ENCODE results near the gene ISCA2. TPM values are rescaled to one million over a fixed set of nuclear protein-coding genes. Genes with fewer than 3 reads are reported as not detected.

ISCA2 gene
- total RNA-seq, 1 experiment from 2014 or later = 33.0 TPM

DNA sequence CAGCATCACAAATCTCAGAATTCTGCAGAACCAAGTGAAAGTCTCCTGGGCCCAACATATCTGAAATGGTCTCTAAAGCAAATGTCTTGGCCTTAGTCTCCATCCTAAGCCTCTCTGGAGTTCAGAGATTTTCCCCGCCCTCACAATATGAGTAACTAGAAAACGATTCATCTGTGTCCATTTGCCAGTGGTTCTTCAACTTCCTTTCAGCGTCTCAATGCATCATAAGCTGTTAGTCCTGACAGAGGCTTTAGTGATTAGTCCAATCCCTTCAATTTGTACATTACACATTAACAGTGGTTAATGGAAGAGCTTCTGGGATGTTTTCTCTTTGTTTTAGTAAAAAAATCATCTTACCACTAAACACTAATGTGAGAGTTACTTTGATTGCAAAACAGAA lies 17.9 kb upstream of the ISCA2 start:
- intact Hi-C loops (cut with micrococcal nuclease; ENCODE audit: unreplicated experiment) = no loop called here
- Mint-ChIP-seq H3K4me3 (ENCODE audit: unreplicated experiment) (no peak overlapping the region), H3K4me1 (ENCODE audit: low read depth, unreplicated experiment) (no peaks in the 10 kb centered on the region), H3K27ac (ENCODE audit: unreplicated experiment) (no peak overlapping the region), H3K9me3 (ENCODE audit: unreplicated experiment) (no peaks in the 10 kb centered on the region), H3K36me3 (ENCODE audit: insufficient read depth, unreplicated experiment) (peaks cover 14% of the 10 kb centered on the region), H3K27me3 (ENCODE audit: insufficient read depth, unreplicated experiment) (no peaks in the 10 kb centered on the region)
- Histone ChIP-seq H3K4me3 (ENCODE audit: low read depth, low read length) (no peak overlapping the region), H3K9me3 (no peaks in the 10 kb centered on the region), H3K36me3 (ENCODE audit: control insufficient read depth, insufficient read depth, low read length) (no peaks in the 10 kb centered on the region), H3K4me1 (no peaks in the 10 kb centered on the region), H3K27me3 (replicated peaks; ENCODE audit: control insufficient read depth, insufficient read depth, low read length) (no peaks in the 10 kb centered on the region)
- BruUV-seq (replicated peaks) = no TSS peak
- CTCF ChIA-PET = interaction anchor here (0.6 kb wide), 2 partner anchors 62 to 163 kb away, joined by 3 read pairs; no protein-coding TSS in a partner anchor
- POLR2A ChIA-PET = no interaction called here
- no peak for DNase-seq
- TF ChIP-seq, protein P1, sequence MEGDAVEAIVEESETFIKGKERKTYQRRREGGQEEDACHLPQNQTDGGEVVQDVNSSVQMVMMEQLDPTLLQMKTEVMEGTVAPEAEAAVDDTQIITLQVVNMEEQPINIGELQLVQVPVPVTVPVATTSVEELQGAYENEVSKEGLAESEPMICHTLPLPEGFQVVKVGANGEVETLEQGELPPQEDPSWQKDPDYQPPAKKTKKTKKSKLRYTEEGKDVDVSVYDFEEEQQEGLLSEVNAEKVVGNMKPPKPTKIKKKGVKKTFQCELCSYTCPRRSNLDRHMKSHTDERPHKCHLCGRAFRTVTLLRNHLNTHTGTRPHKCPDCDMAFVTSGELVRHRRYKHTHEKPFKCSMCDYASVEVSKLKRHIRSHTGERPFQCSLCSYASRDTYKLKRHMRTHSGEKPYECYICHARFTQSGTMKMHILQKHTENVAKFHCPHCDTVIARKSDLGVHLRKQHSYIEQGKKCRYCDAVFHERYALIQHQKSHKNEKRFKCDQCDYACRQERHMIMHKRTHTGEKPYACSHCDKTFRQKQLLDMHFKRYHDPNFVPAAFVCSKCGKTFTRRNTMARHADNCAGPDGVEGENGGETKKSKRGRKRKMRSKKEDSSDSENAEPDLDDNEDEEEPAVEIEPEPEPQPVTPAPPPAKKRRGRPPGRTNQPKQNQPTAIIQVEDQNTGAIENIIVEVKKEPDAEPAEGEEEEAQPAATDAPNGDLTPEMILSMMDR (IDR thresholded peaks at IDR 0.05; ENCODE audit: insufficient read depth in 1 of 2, low read depth in 1 of 2, low read length in 1 of 2, severe bottlenecking in 1 of 2, unreplicated experiment in 1 of 2) = no peak

DNA sequence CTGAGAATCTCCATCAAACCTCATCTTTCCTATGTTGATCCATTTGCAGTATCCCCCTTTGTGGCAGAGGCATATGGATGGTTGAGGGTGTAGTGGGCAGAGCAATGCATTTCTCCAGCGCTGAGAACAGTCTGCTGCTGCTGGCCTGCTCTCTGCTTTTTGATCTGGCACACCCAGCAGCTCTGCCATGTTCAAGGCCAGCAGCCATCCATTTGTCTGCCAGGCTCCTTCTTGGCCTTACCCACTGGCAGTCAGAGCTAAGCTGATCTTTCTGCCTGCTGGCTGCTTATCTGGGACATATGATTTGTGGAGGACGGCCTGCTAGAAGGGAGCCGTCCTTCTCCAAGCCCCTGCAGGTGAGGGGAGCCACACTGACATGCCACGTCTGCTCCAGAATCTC lies 17.5 kb upstream of the ISCA2 start:
- Histone ChIP-seq H3K4me3 (ENCODE audit: low read depth, low read length) (no peak overlapping the region), H3K27me3 (replicated peaks; ENCODE audit: control insufficient read depth, insufficient read depth, low read length) (no peaks in the 10 kb centered on the region), H3K36me3 (ENCODE audit: control insufficient read depth, insufficient read depth, low read length) (no peaks in the 10 kb centered on the region; the same call in 1 of the 2 replicates), H3K4me1 (no peaks in the 10 kb centered on the region), H3K9me3 (no peaks in the 10 kb centered on the region)
- POLR2A ChIA-PET = no interaction called here
- intact Hi-C loops (cut with micrococcal nuclease; ENCODE audit: unreplicated experiment) = no loop called here
- Mint-ChIP-seq H3K4me3 (ENCODE audit: unreplicated experiment) (no peak overlapping the region), H3K36me3 (ENCODE audit: insufficient read depth, unreplicated experiment) (peaks cover 18% of the 10 kb centered on the region), H3K27ac (ENCODE audit: unreplicated experiment) (no peak overlapping the region), H3K9me3 (ENCODE audit: unreplicated experiment) (no peaks in the 10 kb centered on the region), H3K4me1 (ENCODE audit: low read depth, unreplicated experiment) (no peaks in the 10 kb centered on the region), H3K27me3 (ENCODE audit: insufficient read depth, unreplicated experiment) (no peaks in the 10 kb centered on the region)
- CTCF ChIA-PET = interaction anchor here (0.6 kb wide), 2 partner anchors 61 to 163 kb away, joined by 3 read pairs; no protein-coding TSS in a partner anchor
- TF ChIP-seq, protein P1 (IDR thresholded peaks at IDR 0.05; ENCODE audit: insufficient read depth in 1 of 2, low read depth in 1 of 2, low read length in 1 of 2, severe bottlenecking in 1 of 2, unreplicated experiment in 1 of 2) = no peak
- DNase-seq = no peak
- BruUV-seq (replicated peaks) = no TSS peak

DNA sequence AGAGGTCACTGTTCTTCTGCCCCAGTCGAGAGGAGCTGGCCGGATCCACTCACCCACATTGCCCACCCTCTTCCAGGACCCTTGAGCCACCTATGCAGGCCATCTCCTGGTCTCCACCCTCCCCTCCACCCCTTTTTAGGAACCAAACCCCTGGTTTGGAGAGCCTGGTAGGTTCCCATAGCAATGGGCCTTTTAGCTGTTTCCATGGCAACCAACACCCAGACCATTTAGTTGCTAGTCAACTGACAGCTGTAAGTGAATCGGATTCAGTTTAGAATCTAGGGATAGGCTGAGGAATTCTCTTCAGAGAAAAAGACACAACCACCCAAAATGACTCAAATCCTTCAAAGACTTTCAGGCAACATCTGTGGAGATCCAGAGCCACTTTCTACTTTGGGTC lies 17.0 kb upstream of the ISCA2 start:
- no peaks in the 10 kb centered on the region for H3K4me1 Mint-ChIP-seq (ENCODE audit: low read depth, unreplicated experiment)
- Histone ChIP-seq H3K9me3 (no peaks in the 10 kb centered on the region), H3K36me3 (ENCODE audit: control insufficient read depth, insufficient read depth, low read length) (no peaks in the 10 kb centered on the region; the same call in 1 of the 2 replicates), H3K4me3 (ENCODE audit: low read depth, low read length) (no peak overlapping the region), H3K4me1 (no peaks in the 10 kb centered on the region; the same call in 1 of the 2 replicates), H3K27me3 (replicated peaks; ENCODE audit: control insufficient read depth, insufficient read depth, low read length) (no peaks in the 10 kb centered on the region)
- TF ChIP-seq, protein P1 (IDR thresholded peaks at IDR 0.05; ENCODE audit: insufficient read depth in 1 of 2, low read depth in 1 of 2, low read length in 1 of 2, severe bottlenecking in 1 of 2, unreplicated experiment in 1 of 2) = no peak
- CTCF ChIA-PET = no interaction called here
- no peak overlapping the region for H3K27ac Mint-ChIP-seq (ENCODE audit: unreplicated experiment)
- POLR2A ChIA-PET = no interaction called here
- H3K4me3 Mint-ChIP-seq (ENCODE audit: unreplicated experiment) = no peak overlapping the region
- intact Hi-C loops (cut with micrococcal nuclease; ENCODE audit: unreplicated experiment) = no loop called here
- DNase-seq = no peak
- peaks cover 23% of the 10 kb centered on the region for H3K36me3 Mint-ChIP-seq (ENCODE audit: insufficient read depth, unreplicated experiment)
- no peaks in the 10 kb centered on the region for H3K27me3 Mint-ChIP-seq (ENCODE audit: insufficient read depth, unreplicated experiment)
- no TSS peak for BruUV-seq (replicated peaks)
- H3K9me3 Mint-ChIP-seq (ENCODE audit: unreplicated experiment) = no peaks in the 10 kb centered on the region

All from Caco-2 (cell line).